COLO829 (cell line): ENCODE measurements around the gene SRF.

ENCODE experiments used
- DNase-seq: peaks from one replicate; pipeline ENCODE4 v3.0.0; 2012; ENCODE audit warnings: low spot score

The SRF gene

GRCh38 chr6:43217351-43217750, 46.3 kb downstream of the SRF start:
- DNase-seq = no peak

GRCh38 chr6:43219119-43219518, 48.0 kb downstream of the SRF start:
- no peak for DNase-seq

GRCh38 chr6:43219814-43220213, 48.7 kb downstream of the SRF start:
- no peak for DNase-seq

GRCh38 chr6:43220439-43220951, 49.4 kb downstream of the SRF start:
- DNase-seq = no peak

GRCh38 chr6:43221046-43221972, 50.2 kb downstream of the SRF start:
- DNase-seq = no peak

- no peak for DNase-seq
Observed at GRCh38 chr6:43222418-43223059, 51.5 kb downstream of the SRF start.

- no peak for DNase-seq
Observed at GRCh38 chr6:43223175-43223574, 52.1 kb downstream of the SRF start.

- no peak for DNase-seq
Observed at GRCh38 chr6:43226192-43226851, 55.3 kb downstream of the SRF start.

- DNase-seq = no peak
Observed at GRCh38 chr6:43228951-43229802, 58.1 kb downstream of the SRF start, which contains the start of gene DNPH1. Gene DNPH1, minus strand, starts transcription at chr6:43229481. Its CDS starts 25 bp downstream, at chr6:43229456.

GRCh38 chr6:43229803-43230620, 58.9 kb downstream of the SRF start:
- no peak for DNase-seq

- no peak for DNase-seq
Observed at GRCh38 chr6:43231053-43231452, 60.0 kb downstream of the SRF start.
